UCSD-AML1 (cell line): ENCODE data around the gene ABCG4.
"Not testable (repeated sequence)": the region's sequence is repeated elsewhere in the genome, so short reads cannot be mapped to it uniquely, and the experiment has no call there.

Source experiments
- DNase-seq: peaks from one replicate; lab custom pipeline; 2025; ENCODE audit not compliant: unreplicated experiment; lab: John Stamatoyannopoulos, UW

The ABCG4 gene

DNA sequence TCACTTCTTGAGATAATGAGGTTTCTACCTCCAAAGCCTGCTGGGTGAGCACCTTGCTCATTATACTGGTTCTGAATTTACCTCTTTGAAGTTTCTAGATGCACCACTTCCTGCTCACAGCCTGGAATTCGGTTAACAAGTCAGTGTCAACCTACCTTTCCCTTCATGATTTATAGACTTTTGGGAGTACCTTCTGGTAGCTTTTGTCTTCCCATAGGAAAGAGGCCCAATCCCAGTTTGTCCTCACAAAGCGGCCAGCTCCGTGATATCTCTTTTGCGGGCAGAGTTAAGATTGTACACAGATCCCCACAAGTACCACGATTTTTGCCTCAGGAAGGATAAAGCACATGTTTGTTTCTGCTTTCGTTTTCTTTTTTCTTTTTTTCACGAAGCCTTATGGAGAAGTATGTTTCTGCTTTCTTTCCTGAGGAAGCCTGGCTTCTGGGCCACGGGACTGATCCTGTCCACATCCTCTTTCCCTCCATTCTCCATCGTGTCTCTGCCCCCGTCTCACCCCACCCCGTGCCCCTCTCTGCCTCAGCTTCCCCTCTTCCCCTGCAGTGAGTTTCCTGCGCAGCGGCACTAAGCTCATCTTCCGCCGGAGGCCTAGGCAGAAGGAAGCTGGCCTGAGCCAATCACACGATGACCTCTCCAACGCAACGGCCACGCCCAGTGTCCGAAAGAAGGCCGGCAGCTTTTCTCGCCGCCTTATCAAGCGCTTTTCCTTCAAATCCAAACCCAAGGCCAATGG is 33.2 kb upstream of the ABCG4 start:
- no peak for DNase-seq

DNA sequence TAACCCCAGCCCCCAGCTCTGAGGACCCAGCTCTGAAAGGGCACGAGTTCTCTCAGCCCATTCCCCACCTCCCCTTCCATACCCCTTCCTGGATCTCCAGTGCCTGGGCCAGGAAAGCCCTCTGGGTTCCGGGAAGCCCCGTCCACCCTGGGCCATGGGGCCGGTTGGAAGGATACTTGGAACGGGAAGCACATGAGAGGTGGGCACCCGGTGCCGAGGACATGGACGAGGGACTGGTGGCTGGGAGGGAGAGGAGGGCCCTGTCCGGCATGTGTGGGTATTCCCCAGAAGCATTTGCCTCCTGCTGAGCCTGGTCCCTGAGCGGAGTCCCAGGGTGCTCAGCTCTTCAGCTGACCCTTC is 32.6 kb upstream of the ABCG4 start:
- DNase-seq: no peak

DNA sequence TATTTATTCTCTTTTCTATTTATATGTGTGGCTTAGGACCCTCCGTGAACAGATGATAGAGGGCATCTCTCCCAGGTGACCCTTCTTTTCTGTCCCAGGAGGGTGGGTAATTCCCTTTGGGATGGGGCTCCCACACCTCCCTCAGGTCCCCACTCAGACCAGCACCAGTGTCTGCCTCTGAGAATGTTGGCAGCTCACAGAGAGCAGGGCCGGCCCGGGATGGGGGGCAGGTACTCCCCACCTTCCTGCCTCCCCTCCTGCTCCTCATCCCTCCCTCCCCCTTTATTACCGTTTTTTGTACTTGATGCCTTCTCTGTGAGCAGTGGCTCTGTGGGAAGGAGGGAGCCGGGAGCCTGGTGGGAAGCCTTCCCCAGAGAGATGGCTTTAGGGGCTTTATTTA is 32.3 kb upstream of the ABCG4 start:
- no peak for DNase-seq

DNA sequence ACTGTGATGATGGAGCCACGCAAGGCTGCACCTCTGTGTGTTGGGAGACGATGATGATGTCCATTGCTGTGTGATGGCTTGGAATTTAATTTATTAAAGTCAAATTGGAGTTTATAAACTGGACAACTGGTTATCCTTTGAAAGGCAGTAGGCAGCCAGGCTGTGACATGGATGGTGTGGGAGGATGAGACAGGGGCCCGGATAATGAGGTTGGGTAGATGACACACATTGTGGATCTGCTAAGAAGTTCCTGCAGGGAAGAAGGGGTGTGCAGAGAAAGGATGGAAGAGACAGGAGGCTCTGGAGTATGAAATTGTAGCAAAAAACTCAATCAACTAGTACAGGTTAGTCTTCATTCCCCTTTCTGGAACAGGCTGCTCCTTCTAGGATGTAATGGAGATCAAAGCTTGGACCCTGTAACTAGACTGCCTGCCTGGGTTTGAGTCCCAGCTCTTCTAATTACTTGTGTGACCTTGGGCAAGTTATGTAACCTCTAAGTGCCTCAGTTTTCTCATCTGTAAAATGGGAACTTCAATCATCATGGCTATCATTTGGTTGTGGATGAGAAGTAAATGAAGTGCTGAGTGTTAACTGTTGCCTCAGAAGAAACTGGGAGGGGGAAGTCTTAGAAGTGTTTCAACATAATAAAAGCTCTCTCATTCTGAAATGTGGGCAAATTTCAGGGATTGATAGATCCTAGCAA is 31.7 kb upstream of the ABCG4 start:
- DNase-seq: no peak

DNA sequence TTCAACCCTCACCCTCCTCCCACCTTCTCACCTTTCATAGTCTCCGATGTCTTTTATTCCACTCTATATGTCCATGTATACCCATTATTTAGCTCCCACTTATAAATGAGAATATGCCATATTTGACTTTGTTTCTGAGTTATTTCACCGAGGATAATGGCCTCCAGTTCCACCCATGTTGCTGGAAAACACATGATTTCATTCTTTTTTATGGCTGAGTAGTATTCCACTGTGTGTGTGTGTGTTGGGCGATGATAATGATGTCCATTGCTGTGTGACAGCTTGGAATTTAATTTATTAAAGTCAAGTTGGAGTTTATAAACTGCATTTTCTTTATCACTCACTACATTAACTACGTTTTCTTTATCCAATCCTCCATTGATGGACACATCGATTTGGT is 30.6 kb upstream of the ABCG4 start:
- DNase-seq: no peak

DNA sequence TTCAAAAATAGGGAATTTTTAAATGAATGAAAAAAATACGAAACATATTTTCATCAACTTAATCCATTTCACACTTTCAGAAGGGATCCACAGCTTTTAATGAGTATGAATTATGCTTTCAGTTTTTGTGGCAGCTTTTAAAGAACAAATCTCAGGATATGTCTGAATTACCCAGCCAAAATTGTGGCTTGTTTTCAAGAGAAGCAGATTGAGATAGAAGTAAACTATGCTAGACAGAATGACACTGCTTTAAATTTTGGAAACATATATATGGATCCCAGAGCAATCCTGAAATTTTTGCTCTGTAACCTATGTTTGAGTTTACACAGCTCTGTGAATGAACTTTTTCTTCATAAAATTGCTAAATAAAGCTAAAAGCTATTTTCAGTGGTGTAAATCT is 29.9 kb upstream of the ABCG4 start:
- DNase-seq: no peak

DNA sequence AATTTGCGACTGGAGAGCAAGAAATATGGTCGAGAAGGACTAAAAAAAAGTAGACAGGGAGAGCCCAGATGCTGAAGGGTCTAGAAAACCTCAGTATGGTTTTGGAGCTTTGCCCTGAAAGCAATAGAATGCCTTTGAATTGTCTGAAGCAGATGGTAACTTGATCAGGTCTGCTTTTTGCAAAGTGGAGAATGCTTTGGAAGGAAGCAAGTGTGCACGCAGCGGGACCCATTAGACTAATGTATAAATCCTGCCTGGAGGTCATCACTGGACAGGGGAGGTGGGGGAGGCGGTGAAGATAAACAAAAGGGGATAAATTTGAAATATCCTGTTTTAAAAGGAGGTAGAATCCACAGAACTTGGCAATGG is 28.2 kb upstream of the ABCG4 start:
- no peak for DNase-seq

DNA sequence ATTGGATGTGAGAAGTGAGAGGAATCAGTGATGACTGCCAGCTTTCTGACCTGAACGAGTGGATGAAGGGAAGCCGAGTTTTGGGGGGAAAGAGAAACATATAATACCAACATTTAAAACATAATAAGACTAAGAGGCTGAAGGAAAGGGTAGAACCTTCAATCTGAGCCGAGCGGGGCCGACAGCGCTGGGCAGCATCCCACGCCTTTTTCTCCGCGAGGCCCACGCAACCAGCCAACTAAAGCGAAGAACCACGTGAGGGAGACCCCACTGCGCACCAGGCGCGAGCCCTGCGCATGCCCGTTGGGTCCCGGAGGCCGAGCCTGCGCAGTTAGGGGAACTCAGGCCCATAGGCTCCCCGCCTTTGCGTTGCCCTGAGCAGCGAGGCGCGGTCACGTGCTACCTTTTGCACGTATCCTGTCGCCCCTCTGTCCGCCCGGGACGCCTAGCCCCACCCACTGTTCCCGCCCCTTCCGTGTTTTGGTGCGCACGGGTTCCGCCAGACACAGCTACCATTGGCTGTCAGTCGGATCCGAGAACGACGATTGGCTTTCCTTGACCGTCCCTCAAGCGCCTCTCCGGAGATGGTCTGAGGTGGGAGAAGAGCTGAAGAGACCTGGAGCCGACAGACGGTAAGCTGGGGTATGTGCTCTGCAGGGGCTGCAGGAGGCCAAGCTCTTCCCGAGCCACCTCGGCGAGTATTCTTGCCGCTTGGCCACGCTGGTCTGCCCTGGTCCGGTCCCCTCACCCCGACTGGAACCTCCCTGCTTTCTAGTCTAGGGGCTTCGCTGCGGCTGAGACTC is 27.6 kb upstream of the ABCG4 start, which contains the start of gene HINFP:
Gene HINFP (plus strand): TSS at position 573 of the 803 bp plus-strand sequence. CDS start 5,365 bp downstream, outside the sequence.
- peak; percentile 100 for DNase-seq

DNA sequence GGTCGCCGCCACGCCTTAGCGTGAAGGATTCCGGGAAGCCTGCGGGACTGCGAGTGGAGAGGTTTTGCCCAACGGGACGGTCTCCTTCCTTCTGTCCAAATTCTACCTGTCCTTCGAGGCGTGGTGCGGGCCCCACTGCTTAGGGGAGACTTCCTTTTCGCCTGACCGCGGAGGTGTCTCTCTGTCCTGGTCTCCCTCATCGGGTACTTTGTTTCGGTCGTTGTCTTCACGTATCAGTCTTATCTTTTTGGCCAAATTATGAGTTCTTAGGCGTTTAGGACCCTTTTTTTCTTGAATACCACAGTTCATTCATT is 27.1 kb upstream of the ABCG4 start:
- DNase-seq: no peak

DNA sequence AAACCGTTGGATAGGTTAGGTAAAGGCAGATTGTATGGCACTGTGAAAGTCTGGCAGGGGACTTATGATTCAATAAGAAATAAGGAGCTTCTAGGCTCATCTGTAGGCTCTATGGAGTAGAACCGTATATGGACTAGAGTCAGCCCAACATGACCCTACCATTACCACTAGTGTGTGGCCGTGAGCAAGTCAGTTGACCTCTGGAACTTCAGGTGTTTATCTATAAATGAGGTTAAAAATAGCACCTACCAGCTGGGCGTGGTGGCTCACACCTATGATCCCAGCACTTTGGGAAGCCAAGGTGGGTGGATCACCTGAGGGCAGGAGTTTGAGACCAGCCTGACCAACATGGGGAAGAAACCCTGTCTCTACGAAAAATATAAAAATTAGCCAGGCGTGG is 23.0 kb upstream of the ABCG4 start:
- no peak for DNase-seq

DNA sequence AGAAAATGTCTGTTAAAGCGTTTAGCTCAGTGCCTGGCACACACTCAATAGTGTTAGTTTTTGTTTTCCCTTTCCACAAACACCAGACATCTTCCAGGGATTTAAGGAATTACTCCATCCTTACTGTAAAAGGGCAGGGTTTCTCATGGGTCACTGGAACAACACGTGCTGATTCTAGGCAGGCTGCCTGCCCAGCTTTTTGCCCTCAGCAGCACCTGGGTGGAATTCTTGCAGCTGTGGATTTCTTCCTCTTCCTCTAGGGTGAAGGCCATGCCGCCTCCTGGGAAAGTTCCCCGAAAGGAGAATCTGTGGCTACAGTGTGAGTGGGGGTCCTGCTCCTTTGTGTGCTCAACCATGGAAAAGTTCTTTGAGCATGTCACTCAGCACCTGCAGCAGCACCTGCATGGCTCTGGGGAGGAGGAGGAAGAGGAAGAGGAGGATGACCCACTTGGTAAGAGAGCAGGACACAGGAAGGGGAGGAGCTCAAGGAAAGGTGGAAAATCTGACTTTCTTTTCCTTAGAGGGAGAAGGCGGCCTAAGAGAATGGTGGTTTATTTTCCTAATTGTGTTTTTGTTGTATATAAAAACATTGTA is 22.1 kb upstream of the ABCG4 start:
- DNase-seq: no peak

DNA sequence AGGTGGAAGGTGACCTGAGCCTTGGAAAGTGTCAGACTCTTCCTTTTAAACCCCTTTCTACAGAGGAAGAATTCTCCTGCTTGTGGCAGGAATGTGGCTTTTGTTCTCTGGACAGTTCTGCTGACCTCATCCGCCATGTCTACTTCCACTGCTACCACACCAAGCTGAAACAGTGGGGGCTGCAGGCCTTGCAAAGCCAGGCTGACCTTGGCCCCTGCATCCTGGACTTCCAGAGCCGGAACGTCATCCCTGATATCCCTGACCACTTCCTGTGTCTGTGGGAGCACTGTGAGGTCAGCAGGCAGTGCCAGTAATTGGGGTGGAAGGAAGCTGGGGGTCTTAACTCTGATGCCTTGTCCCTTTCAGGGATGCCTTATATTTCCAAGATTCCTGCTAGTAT is 18.2 kb upstream of the ABCG4 start:
- DNase-seq: peak; percentile 24

DNA sequence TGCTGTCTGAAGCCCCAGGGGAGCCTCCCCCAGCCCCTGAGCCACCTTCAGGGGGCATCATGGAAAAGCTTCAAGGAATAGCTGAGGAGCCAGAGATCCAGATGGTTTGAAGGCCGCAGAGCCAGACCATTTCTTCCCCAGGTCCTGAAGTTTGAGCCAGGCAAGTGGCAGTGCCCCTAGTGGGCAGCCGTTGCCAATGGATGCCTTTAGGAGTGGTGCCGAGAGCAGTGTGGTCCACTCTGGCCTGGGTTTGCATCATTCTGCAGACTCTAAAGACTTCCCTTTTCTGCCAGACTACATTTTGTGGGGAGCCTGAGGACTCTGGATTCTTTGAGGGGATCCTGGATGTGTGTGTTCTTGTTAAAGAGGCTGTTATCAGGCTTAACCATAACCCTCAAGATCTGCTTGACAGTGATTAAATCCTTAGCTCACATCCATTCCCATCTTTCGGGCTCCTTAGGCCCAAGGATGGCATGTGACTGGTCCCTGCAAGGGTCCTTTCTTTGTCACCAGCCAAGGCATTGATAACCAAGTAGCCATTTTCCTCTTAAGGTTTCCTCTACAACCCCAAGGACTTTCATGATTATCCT is 14.4 kb upstream of the ABCG4 start:
- peak; percentile 41 for DNase-seq

DNA sequence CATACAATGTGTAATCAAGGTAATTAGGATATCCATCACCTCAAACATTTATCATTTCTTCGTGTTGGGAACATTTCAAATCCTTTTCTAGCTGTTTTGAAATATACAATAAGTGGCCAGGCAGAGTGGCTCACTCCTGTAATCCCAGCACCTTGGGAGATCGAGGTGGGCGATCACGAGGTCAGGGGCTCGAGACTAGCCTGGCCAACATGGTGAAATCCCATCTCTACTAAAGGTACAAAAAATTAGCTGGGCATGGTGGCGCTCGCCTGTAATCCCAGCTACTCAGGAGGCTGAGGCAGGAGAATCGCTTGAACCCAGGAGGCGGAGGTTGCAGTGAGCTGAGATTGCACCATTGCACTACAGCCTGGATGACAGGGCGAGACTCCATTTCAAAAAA is 9.6 kb upstream of the ABCG4 start:
- DNase-seq: not testable (repeated sequence)

DNA sequence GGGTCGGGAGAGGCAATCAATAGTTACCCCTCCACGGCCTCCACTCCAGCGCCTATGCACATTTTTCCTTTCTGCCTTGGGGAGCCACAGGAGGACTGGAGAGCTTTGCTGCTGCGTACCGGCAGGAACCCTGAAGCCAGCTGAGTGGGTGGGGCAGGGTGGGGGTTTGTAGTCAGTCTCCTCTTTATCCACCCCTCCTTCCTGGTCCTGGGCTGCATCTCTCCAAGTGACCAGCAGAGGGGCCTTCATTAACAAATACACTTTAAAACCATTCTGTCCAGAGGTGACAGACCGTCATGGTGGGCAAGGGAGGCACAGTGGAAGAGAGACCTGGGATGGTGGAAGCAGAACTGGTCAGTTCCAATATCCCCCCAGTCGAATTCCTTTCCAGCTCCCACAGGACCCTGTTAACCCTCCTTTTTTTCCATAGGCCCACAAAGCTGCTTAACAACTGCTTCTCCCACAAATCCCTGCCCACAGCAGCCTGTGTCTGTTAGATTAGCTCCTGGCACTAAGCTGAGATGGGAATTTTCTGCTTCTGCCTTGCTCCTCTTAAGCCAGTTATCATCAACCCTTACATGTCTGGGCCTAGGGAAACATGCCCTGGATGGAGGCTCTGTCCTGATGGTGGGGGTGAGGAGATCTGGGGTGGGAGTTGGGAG is 3.9 kb upstream of the ABCG4 start:
- peak; percentile 58 for DNase-seq

DNA sequence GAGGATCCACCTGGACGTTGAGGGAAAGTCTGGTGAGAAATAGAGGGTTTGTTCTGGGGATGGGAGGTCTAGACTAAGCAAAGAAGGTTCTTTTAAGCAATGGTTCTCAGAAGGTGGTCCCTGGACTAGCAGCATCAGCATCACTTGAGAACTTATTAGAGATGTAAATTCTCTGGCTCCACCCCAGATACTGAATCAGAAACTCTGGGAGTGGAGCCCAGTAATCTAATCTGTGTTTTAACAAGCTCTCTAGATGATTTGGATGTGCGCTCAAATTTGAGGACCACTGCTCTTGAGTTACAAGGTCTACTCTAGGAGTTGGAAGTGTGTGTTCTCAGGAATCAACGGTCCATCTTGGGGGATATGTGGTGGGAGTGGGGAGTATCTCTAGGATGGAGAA is 3.3 kb upstream of the ABCG4 start:
- DNase-seq: no peak

DNA sequence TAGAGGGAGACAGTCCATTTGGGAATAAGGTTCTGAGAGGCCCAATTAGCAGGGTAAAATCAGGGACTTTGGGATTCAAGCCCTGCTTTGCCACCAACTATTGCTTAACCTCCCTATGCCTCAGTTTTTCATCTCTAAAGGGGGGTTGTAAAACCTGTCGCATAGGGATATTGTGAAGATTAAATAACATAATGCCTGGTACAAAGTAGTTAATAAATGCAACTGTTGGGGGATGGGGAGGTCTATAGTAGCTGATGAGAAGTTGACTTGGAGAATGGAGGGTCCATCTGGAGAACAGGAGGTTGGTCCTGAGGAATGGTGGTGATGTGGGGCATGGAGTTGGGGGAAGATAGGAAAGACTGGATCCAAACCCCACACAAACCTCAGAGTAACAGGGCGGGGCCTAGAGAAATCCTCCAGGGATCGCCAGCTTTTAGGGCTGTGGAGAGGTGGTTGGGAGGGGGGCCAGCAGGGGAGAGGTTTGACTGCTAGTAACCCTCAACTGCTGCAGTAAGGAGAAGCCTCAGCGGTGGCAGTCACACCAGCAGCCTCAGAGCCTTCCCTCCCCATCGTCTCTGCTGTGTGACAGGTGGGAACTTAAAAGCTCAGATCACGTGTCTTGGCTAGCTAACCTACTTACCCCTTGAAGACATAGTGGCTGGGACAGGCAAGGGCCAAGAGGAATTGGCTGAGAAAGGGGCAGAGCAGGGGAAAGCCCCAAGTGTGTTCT is 1.1 kb upstream of the ABCG4 start:
- DNase-seq: no peak

DNA sequence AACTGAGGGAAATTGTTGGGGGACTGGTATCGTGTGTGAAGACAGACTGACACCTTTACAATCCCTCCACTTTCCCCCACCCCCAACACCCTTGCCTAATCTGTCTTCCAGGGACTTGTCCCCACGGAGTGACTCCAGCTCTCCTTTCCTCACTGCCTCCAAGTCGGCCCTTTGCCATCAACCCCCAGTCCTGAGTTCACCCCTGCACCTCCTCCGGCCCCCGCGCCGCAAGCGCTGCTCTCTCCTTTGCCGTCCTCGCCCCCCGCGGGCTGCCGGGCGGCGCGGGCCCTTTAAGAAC is 183 bp upstream of the ABCG4 start:
- no peak for DNase-seq

DNA sequence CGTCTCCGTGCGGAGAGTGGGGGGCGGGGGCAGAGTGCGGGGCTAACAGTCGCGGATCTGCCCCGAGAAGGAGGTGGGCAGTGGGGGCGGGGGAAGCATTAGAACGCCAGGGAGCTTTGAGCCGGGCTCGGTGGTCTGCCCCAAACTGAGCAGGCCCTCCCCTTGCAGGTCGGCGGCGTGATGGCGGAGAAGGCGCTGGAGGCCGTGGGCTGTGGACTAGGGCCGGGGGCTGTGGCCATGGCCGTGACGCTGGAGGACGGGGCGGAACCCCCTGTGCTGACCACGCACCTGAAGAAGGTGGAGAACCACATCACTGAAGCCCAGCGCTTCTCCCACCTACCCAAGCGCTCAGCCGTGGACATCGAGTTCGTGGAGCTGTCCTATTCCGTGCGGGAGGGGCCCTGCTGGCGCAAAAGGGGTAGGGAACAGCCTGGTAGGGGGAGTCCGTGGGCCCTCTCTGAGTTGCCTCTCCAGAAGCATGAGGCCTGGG is 979 bp downstream of the ABCG4 start:
- no peak for DNase-seq

DNA sequence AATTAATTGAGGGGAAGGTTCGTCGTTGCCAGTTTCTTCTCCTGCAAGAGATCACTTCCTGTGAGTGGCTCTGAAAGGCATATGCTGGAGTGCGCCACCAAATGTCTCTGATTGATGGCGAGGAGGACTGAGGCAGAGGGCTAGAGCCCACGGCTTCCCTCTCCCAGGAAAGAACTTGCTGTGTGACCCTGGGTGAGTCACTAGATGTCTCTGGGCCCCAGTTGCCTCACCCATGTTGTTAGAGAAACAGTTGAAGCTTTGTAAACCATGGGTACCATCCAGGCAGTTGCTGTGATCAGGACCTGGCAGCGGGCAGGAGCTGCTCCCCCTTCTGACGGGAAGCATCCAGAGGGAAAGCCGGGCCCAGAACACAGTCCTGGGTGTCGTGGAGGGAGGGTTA is 3.2 kb downstream of the ABCG4 start:
- no peak for DNase-seq
